Activated CD8-positive, alpha-beta memory T cell treated with anti-CD3 and anti-CD28 coated beads, Interleukin-2, amount 50 U/mL, for 1 hour (primary cell): ENCODE measurements around the gene CLIP4.
"Not testable (repeated sequence)": the region's sequence is repeated elsewhere in the genome, so short reads cannot be mapped to it uniquely, and the experiment has no call there.

Source experiments
- DNase-seq: peaks from one replicate; pipeline ENCODE4 v3.0.0-alpha.2; 2020; ENCODE audit errors: extremely low read depth

CLIP4 gene, protein sequence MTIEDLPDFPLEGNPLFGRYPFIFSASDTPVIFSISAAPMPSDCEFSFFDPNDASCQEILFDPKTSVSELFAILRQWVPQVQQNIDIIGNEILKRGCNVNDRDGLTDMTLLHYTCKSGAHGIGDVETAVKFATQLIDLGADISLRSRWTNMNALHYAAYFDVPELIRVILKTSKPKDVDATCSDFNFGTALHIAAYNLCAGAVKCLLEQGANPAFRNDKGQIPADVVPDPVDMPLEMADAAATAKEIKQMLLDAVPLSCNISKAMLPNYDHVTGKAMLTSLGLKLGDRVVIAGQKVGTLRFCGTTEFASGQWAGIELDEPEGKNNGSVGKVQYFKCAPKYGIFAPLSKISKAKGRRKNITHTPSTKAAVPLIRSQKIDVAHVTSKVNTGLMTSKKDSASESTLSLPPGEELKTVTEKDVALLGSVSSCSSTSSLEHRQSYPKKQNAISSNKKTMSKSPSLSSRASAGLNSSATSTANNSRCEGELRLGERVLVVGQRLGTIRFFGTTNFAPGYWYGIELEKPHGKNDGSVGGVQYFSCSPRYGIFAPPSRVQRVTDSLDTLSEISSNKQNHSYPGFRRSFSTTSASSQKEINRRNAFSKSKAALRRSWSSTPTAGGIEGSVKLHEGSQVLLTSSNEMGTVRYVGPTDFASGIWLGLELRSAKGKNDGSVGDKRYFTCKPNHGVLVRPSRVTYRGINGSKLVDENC

DNA sequence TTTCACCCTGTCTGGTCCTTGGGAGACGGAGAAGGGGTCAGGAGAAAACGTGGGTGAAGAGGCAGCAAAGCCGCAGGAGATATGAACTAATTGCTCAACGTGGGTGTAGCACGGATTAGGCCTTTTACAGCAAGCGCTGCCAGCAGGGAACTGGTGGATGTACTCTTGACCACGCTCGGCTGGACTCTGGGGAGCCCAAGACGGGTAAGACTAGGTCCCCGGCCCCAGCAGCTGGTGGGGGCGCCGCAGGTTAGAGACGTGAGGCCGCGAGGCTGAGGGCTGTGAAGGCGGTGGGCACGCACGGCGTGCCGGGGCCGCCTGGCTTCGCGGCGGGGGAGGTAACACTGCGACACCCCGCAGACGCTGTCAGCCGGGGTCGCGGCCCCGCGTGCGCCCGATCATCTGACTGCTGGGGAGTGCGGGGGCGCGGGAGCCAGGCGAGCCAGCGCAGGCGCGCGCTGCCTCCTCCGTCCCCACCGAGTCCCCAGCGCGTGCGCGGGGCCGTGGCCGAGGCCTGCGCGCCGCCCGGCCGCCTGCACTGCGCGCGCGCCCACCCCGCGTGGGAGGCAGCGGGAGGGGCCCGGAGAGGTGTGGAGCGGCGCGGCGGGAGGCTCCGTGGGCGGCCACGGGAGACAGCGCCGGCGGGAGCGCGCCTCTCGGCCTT lies at the start of gene CLIP4:
Gene CLIP4 (plus strand): TSS at position 470 of the 664 bp plus-strand sequence. CDS start 5,974 bp downstream, outside the sequence.
- DNase-seq = peak; percentile 18

DNA sequence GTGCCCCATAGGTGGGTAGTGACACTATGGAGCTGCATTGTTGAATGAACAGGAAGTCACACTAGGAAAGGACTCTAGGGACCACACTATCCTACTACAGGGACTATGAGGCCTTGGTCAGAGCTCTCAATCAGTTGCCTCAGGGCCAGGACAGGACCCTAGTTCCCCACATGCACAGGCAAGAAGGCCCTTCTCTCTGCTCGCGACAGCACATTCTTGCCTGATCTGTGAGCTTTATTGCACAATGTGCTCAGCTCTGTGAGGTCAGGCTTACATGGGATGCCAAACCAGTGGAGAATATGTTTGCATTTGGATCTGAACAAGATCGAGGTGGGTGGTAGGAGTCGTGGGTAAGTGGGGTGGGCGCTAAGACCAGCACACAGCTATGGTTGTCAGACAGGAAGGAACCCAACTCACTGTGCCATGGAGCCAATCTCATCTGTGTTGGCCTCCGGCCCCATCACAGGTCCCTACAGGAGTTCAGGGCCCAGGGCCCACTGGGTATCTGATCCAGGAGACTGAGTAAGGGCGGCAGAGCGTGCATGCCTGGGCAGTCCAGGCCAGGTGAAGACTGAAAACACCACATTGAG lies 48.8 kb upstream of the CLIP4 start:
- no peak for DNase-seq

DNA sequence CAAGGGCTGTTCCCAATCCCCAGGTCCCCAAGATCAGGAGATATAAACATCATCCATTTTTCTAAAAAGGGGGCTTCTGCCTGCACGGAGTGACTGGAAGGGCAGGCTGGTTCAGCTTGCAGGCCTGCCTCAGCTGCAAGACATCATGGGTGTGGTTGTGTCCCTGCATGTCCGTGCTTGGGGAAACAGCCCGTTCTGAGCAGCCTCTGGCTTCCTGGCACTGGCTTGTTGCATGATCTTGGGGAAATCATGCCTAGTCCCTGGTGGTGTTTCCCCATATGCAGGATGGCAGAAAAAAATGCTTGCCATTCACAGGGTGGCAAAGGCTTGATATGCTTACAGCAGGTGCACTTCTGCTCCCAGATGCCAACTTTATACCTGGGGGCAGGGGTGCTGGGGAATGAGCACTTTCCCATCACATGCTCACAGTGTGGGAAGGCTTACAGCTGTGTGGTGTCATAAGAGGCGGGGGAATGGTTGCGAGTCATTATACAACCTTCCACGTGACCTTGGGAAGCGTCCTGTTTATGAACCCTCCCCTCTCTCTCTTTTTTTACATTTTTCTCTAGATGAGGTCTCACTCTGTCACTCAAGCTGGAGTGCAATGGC lies 48.1 kb upstream of the CLIP4 start:
- DNase-seq = no peak

DNA sequence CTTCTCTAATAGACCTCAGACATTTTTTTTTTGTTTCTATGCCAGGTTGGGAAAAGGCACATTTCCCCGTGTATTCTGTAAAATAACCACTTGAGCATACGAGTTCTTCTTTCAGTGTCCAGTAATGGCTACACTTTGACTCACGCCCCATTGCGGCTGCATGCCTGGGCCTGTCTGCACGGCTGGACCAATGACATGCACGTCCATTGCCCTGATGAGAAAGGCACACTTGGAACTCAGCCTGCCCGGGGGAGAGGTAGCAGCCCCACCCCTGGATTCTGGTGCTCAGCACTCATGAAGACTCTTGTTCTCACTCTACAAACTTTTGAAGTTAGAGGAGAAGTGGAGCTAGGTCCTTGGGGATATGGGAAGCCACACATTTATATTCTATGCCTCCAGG lies 46.7 kb upstream of the CLIP4 start:
- DNase-seq = no peak

DNA sequence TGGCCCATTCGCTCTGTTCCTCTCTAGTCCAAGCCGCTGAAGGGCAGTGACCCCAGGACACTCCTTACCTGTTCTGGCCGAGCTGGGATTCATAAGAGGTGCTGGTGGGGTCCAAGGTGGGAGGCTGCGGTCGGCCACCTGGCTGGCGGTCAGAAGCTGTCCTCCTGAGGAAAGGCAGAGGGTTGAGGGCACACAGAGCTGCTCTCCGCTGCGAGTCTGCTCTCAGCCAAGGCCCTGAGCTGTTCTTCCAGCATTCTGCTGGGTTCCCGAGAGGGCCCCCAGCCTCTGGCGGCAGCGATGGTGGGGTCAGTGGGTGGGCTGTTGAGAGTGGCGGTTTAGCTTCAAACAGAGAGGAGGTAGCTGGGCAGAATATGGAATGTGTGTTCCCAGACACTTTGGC lies 44.7 kb upstream of the CLIP4 start:
- DNase-seq = no peak

DNA sequence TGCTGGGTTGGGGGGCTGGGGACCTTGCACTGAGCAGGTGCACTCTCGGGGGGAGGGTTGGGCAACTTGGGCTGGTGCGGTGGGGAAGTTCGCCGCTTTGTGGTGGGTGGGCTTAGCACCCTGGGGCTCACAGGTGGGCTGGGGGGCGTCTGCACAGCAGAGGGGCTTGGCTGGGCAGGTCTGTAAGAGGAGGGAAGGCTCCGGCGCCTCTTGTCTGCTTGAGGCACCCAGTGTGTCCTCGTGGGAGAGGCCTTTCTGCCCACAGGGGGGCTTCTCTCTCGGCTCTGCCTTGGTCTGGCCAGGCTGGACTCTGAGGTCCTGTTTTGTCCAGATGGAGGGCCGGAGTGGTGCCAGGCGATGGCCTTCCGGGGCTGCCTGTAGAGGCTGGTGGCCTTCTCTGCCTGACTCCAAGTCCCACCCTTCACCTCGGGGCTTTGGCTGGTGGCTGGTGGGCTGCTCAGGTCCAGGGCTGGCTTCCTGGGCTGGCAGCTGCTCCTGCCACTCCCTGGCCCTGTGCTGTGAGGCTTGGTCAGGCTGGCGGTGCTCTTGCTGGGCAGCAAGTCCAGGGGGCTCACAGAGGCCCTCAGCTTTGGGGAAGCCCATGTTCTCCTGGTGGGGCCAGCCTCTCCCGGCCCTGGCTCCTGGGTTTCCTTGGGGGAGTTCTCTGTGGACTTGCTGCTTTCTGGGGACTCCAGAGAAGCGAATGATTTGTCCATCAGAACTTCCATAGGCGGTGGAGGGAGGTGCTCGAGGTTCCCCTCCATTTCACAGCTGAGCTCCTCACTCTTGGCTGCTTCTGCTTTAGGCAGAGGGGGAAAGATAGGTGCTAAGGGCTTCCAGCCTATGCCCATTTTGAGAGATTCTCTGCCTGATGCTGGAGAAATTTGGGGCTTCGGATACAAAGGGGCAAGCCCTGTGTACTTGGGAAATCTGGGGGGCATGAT lies 43.9 kb upstream of the CLIP4 start:
- DNase-seq = no peak

DNA sequence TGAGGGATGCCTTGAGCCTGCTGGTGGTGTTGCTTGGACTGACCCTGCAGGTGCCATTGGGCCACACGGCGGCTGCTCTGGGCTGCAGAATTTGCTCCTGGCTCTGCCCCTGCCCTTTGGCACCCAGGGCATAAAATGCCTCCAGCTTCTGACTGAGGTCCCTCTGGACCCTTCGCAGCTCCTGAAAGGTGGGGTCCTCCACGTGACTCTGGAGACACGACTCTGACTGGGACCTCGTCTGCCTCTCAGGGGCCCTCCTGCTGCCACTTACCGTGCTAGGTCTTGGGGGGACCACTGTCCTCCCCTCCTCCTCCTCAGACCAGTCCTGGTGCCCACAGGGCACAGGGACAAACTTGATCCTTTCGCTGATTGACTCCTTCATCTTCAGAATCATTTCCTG lies 43.0 kb upstream of the CLIP4 start:
- no peak for DNase-seq

DNA sequence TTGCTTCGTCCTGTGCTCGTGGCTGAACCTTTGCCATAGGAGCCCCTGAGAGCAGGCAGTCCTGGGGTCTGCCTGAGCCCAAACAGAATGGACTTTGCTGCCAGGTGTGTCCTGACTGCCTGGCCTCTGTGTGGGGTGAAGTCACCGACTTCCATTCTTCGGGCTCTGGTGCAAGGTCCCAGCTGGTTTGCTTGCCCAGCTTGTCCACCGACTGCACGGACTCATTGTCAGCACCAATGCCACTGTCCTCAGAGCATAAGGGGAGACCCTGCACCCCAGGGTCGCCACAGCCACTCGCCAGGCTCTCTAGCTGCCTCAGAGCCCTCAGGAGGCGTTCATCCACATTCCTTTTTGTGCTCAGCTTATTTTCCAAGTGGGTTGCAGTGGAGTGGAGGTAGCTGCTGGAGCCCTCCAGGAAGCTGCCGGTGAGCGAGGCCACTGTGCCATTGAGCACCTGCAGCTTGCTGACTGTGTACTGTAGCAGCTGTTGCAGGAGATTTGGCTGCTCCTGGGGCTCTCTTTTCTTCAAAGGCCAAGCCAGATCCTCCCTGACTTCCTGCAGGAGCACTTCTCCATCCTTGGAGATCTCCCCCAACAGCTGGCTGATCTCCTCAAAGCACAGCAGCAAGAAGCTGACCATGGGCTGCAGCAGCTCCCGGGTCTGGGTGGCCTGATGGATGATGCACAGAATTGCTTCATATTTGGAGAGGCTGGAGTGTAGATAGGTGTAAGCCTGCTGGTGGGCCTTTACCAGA lies 42.1 kb upstream of the CLIP4 start:
- DNase-seq = no peak

DNA sequence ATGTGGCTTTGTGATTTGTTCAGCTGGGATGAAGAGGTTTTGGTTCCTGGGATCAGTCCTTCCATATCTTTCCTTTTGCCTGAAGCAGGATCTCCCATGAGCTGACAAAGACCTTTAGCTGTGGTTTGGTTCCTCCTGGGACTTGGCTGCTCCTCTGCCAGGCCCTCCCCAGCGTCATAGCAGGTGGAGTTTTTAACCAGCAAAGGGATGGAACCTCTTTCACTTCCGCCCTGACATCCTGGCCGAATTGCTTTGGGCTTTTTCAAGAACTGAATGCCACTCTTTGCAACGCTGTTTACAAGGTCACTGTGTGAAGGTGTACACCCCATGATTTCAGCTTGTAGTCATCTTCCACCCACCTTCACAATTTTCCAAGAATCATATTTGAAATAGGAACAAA lies 41.3 kb upstream of the CLIP4 start:
- no peak for DNase-seq

DNA sequence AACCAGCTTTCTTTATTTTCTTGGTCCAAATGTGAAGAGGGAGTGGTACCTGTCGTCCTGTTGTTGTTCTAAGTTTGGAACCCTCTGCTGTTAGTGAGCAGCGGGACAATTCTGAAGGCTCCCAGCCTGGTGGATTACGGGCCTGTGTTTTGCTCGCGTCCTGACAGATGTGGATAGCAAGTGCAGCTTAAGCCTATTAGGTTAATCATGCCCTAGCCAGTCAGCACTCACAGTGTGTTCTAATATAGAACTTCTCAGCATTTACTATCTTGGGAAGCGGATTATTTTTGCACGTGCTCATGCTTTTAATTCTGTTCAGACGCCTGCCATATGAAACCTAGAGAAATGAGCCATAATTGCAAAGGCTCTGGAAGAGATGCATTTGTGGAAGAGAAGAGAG lies 40.8 kb upstream of the CLIP4 start, which contains the start of gene PCARE:
Gene PCARE (minus strand): TSS at position 113 of the 400 bp plus-strand sequence. CDS start 262 bp downstream, outside the sequence.
- DNase-seq = no peak

DNA sequence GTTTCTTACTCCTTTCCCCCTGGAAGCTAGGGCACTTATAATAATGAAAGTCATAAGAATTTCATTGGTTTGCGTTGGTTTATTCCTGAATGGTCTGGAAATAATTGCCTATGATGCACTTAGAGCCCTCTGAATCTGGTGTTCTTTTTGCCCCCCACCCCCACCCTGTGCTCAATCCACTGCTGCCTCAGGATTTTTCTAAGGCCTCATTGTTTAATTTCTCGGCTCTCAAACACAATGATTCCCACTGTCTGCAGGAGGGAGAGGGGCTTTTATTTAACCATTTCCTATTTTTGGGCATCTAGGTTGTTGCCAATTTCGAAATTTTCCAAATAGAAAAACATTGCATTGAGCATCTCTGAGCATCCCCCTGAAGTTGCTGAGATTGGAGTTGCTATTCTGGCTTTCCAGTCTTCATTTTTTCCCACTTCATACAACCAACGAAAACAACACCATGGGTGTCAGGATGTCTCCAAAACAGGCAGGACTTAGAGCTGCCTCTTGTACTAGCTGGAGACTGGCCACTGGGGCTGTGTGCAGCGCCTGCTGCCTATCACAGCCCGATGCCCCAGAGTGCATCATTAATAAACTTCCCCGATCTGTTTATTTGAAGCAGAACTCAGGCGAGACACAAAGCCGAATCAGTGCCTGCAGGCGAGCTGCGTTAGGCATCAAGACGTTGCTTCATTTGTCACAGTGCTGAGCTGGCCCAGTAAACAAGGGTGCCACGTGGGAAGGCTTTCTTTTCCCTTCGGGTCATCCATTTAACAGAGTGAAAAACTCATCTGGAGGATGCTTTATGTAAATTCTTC lies 39.1 kb upstream of the CLIP4 start:
- DNase-seq = no peak

DNA sequence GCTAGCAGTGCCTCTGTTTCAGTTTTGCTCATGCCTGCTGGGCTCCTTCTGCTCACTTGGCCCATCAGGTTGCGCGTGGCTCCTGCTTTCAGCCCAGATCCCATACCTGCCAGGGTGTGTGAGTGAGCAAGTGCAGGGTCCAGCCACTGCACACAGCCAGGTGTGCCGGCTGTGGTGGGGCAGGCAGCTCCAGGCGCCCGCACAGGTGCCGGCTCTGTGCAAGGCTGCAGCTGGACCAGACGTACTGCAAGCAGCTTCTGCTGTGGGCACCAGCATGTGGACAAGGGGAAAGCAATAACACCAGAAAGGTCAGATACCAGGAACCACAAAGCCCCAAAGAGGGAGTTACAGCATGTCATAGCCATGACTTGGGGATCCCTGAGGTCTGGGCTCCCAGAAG lies 35.3 kb upstream of the CLIP4 start:
- DNase-seq = no peak

DNA sequence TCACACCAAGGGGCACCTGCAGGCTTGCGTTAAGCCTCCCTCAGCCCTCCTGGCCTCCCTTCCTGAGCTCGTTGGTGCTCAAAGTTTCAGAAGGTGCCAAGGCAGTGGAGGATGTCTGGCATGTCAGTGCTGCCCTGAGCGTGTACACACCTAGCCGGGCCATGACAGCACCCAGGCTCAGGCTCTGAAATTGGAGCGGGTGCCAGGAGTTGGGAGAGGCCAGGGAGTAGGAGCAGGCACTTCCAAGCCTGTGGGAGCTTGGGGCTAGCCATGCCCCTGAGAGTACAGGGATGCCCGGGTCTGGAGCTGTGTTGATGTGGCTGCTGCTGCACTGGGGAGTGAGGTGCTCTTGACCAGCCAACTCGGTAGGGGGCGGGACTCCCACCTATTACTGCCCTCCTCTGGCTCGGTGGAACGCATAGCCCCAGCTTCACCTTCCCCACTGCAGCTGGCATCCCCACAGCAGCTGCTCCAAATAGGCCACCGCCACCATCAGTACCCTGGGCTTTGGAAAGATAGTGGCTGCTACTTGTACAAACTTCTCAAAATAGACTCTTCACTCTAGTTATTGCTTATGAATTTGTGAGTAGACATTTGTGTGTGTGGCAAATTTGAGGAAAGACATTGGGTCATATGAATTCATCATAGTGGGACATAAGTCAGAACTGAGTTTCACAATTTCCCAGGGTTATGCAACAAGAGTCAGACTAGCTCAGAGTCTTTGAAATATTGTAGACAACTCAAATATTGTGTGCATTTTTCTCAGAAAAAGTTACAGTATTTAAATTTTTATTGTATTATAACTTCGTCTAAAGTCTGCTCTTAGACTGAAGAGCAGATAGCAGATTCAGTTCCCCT lies 34.1 kb upstream of the CLIP4 start:
- no peak for DNase-seq

DNA sequence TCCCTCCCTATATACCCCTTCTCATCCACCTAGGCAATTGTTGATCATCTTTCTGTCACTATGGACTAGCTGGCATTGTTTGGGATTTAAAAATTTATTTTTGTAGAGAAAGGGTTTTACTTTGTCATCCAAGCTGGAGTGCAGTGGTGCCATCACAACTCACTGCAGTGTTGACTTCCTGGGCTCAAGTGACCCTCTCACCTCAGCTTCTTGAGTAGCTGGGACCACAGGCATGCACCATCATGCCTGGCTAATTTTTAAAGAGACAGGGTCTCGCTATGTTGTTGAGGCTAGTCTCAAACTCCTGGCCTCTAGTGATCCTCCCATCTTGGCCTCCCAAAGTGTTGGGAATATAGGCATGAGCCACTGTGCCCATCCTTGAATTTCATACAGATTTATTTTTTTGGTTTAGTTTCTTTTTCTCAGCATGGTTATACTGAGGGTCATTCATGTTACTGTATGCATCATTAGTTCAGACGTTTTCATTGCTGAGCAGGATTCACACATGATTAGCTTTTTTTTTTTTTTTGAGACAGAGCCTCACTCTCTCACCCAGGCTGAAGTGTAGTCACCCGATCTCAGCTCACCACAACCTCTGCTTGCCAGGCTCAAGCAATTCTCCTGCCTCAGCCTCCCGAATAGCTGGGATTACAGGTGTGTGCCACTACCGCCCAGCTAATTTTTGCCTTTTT lies 32.3 kb upstream of the CLIP4 start:
- no peak for DNase-seq

DNA sequence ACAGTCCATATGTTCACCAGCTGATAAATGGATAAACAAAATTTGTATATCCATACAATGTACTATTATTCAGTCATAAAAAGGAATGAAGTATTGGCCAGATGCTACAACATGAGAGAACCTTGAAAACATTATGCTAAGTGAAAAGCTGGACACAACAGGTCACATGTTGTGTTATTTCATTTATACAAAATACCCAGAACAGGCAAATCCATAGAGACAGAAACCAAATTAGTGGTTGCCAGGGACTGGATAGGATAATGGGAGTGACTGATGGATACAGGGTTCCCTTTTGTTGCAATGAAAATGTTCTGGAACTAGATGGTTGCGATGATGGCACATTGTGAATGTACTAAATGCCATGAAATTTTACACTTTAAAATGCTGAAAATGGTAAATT lies 30.7 kb upstream of the CLIP4 start:
- DNase-seq = no peak

DNA sequence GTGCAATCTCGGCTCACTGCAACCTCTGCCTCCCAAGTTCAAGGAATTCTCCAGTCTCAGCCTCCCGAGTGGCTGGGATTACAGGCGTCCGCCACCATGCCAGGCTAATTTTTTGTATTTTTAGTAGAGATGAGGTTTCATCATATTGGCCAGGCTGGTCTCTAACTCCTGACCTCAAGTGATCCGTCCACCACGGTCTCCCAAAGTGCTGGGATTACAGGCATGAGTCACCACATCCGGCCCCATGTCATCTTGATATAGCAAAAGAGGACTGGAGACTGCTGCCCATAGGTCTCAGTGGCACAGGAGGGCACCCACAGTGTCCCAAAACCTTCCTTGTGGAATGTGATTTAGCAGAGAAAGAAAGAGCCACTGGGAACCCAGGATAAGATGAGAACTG lies 24.9 kb upstream of the CLIP4 start:
- DNase-seq = not testable (repeated sequence)

DNA sequence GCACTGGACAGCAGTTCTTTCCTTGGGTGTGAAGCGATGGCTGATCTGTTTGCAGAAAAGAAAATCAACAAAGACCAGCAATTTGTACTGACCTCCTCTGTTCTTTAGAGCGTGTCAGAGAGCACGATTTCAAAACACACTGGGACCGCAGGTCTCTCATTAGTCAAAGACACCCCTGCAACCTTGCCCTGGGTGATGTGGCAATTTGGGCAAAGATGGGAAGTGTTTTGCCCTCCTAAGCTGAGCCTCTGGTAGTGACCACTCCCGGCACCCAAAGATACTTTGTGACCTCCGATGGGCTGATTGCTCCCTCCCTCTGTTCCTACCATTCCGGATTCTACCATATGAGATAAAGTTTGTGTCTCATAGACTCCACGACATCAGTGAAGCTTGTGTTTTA lies 18.2 kb upstream of the CLIP4 start:
- DNase-seq = no peak

DNA sequence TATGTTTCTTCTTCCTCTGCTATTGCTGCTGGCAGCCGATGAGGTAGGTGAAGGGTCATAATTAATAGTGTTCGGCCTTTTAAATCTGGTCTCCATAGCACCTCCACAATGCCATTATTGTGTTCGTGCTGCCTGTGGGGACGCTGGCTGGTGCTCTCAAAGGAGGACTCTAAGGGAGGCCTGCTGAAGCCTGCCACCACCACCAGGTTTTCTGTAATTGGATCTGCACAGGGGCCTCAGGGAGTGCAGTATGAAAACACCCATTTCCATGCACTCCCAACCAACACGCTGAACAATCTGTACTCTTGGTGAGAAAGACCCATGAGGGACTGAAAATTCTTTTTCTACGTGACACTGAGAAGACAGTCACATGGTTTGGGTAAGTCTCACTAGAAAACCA lies 17.6 kb upstream of the CLIP4 start:
- no peak for DNase-seq
